ENCODE results near the gene TANGO6.
"Not testable (repeated sequence)": the region's sequence is repeated elsewhere in the genome, so short reads cannot be mapped to it uniquely, and the experiment has no call there.

TANGO6 gene

DNA sequence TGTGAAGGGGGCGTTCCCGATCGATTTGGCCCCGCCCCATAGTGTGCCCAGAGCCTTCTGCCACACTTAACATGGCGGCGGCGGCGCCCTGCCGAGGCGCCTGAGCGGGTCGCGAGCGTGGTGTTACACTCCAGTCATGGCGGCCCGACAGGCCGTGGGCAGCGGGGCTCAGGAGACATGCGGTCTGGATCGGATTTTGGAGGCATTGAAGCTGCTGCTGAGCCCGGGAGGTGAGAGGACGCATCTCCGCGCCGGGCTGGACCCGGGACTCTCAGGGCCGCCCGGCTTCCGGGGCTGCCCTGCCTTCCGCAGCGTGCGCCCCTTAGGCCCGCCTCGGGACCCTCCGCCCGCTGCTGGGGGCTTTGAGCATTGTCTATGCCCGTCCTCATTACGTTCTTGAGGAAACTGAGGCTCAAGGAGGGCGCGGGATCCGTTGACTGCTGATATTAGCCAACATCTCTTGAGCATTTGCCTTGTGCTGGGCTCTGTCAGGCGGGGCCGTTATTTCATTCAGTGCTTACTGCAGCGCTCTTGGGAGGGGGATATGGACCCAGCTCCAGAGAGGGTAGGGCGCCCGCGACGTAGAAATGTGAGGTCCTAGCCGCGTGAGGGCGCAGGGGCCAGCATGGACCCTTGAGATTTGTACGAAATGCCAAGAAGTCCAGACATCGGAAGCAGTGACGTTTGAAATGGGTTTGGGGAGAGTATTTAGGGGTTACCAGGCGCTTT is at the start of gene TANGO6:
TSS of gene TANGO6 (plus strand) at position 50 of the 729 bp plus-strand sequence. CDS start at position 137, 87 bp downstream.
- DNase-seq (ENCODE audit: low read depth) = peak; percentile 72

DNA sequence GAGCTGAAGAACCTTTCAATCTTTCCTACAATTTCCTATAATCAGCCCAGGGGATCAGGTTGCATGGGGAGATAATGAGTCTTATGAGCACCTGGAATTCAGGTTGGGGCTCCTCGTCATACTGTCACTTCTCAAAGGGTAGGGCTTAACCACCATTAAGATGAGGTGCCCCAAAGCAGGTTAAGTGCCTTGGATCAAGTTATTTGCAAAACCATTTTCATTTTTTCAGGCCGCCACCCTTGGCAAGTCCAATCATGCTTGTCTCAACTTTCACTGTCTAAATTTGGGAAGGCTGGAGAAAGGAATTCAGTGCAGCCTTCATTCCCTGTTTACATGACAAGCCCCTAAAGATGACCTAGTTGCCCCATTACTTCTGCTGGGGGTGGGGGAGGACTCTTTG is 44.9 kb upstream of the TANGO6 start:
- DNase-seq (ENCODE audit: low read depth) = no peak

DNA sequence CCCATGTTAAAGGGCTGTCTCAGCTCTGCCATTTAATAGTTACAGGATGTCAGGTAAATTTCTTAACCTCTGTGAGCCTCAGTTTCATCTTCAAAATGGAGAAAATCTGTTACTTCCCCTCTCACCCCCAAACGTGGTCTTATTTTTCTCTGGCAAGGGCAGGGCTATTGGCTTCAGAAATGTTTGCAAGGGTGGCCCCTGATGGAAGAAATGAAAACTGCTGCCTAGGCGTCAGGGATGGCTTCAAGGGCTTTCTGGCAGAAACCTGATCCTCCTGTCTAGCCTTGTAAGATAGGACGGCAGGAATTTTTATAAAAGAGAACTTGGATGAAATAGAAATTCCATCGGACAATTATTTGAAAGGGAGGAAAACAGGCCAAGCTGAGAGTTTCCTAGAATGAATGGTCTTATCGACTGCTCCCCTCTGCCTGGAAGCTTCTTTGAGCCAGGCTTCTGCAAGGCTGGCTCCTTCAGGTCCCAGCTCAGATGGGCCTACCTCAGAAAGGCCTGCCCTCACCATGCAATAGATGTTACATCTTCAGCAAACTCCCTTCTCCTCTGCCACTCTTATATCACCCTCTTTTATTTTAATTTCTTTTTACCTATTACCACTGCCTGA is 43.0 kb upstream of the TANGO6 start:
- DNase-seq (ENCODE audit: low read depth) = peak; percentile 84

DNA sequence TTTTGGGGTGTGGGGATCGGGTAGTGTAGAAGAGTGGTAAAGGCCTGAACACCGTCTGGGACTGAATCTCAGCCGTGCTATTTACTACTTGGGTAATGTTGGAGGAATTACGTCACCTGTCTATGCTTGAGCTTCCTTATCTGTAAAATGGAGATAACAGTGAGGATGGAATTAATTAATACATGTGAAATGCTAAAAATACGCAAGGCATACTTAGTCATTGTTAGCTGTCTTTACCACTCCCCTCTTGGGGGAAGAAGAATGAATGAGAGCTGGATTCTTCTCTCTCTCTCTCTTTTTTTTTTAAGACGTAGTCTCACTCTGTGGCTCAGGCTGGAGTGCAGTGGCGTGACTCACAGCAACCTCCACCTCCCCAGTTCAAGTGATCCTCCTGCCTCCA is 41.1 kb upstream of the TANGO6 start:
- peak; percentile 15 for DNase-seq (ENCODE audit: low read depth)

DNA sequence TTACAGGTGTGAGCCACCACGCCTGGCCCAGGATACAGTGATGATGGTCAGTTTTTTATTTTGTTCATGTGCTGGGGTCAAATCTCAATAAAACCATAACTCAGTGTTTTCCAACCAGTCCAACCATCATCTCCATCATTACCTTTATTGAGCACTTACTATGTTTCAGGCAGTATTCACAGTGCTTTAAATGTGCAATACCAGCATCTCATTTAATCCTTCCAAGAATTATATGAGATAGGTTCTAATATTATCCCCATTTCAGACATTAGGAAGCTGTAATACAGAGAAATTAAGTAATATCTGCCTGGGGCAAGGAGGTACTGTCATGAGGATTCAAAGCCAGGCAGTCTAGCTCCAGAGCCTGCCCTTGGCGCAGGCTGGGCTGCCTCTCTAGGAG is 36.9 kb upstream of the TANGO6 start:
- DNase-seq (ENCODE audit: low read depth) = no peak

DNA sequence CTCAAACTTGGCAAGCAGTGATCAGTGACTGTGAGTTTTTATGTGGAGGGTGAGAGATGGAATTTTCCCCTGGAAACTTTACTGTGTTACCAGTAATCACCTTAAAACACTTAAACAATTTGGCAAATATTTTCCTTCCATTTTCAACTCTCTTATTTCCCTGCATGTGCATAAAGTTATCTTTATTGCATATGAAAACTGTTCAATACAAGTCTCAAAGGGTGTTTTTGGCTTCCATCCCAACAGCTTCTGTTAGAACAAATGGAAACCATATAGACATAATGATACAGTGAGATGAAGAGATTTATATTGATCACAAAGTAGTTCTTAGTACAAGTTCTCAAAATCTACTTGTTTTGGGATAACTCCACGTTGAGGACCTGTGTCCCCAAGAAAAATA is 36.4 kb upstream of the TANGO6 start:
- DNase-seq (ENCODE audit: low read depth) = no peak

DNA sequence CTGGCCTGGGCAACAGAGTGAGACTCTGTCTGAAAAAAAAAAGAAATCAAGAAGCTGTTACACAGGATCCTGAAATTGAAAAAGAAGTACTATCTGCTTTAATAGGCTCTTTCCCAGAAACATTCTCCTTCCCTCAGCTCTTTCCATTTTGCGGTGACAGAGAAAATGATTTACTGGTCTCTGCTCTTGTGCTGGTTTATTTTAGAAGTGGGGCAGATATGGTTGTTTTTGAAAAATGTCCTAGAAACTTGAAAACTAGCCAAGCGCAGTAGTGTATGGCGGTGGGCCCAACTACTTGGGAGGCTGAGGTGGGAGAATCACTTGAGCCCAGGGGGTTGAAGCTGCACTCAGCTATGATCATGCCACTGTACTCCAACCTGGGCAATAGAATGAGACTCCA is 28.8 kb upstream of the TANGO6 start:
- no peak for DNase-seq (ENCODE audit: low read depth)

DNA sequence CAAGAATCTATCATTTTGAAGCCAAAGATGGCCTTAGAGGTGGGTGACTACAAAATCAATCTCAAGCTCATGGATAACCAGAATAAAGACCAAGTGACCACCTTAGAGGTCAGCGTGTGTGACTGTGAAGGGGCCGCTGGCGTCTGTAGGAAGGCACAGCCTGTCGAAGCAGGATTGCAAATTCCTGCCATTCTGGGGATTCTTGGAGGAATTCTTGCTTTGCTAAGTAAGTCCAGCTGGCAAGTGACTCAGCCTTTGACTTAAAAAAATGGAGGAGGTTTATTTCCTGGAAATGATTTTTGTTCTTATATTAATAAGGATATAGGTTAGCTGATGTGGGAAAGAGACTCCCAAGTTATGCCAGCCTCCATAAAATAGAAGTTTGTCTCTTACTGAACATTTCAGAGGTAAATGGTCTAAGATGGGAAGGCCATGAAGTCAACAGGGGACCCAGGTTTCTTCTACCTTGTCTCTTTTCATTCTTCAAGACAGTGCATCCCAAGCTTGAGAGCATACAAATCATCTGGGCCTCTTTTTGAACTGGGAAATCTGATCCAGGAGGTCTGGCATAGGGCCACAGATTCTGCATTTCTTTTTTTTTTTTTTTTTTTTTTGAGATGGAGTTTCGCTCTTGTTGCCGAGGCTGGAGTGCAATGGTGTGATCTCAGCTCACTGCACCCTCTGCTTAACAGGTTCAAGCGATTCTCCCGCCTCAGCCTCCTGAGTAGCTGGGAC is 19.8 kb upstream of the TANGO6 start:
- DNase-seq (ENCODE audit: low read depth) = peak; percentile 81

DNA sequence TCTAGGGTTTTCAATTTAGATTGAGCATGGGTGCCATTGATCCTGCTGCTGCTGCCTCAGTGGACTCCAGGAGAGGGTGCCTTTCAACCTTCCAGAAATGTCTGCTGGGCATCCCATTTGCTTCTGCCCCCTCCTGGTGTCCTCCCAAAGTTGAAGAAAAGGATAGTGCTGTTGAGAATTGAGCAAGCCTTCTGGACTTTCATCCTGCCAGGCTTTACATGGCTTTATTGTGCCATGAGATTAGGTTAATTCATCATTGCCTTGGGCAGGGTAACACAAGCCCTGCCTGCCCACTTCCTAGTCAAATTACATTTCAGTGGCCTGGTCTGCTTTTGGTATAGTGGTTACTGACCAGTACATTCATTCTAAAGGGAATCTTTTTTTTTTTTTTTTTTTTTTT is 17.9 kb upstream of the TANGO6 start:
- DNase-seq (ENCODE audit: low read depth) = no peak

DNA sequence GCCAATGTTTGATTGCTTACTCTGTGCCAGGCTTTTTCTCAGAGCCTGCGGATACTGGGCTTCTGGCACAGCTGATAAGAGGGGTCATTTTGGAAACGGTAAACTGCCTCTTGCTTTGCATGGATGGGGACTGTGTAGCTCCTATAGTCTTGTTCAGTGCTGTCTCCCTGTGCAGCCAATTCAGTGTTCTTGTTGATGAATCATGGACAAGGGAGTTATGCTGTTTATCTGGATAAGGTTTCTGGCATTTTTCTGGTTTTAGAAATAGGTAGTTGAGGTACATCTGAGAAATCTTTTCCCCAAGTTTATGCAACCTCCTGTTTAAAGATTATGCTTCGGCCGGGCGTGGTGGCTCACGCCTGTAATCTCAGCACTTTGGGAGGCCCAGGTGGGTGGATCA is 16.7 kb upstream of the TANGO6 start:
- no peak for DNase-seq (ENCODE audit: low read depth)

DNA sequence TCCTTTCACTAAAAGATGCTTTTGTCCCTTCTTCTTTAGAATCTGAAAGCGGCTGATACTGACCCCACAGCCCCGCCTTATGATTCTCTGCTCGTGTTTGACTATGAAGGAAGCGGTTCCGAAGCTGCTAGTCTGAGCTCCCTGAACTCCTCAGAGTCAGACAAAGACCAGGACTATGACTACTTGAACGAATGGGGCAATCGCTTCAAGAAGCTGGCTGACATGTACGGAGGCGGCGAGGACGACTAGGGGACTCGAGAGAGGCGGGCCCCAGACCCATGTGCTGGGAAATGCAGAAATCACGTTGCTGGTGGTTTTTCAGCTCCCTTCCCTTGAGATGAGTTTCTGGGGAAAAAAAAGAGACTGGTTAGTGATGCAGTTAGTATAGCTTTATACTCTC is 10.1 kb upstream of the TANGO6 start:
- DNase-seq (ENCODE audit: low read depth) = no peak

DNA sequence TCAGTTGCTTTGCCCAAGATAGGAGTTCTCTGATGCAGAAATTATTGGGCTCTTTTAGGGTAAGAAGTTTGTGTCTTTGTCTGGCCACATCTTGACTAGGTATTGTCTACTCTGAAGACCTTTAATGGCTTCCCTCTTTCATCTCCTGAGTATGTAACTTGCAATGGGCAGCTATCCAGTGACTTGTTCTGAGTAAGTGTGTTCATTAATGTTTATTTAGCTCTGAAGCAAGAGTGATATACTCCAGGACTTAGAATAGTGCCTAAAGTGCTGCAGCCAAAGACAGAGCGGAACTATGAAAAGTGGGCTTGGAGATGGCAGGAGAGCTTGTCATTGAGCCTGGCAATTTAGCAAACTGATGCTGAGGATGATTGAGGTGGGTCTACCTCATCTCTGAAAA is 8.8 kb upstream of the TANGO6 start:
- DNase-seq (ENCODE audit: low read depth) = no peak

DNA sequence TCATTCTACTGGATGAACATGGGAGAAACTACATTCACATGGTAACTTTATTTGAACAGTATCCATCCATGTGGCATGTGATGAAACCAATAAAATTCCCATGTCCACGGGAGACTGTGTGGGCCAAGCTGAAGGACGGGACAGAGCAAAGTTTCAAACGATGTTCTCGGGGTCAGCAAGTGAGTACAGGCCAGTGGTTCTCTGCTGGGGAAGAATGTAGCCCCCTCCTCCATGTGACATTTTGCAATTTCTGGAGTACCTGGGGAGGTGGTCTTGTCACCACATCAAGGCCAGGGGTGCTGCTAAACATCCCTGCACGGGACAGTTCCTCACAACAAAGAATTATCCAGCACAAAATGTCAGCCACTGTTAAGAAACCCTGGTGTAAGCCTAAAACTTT is 7.4 kb upstream of the TANGO6 start:
- no peak for DNase-seq (ENCODE audit: low read depth)

DNA sequence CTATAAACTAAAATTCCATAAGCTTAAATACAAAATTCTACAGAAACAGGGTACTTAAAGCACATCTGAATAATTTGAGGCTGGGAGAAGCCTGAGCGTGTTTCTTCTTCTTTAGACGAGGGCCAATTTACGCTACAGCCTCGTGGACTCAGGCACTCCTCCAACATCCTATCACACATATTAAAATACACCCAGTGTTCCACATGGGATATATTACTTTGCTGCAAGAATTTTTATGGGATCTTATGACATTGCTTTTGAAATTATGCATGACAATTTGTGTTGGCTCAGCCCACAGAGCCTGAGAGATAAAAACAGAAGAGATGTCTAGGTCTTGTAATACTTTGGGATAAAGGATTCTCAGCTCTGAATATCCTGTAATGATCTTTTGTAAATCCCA is 3.5 kb upstream of the TANGO6 start:
- peak; percentile 9 for DNase-seq (ENCODE audit: low read depth)

DNA sequence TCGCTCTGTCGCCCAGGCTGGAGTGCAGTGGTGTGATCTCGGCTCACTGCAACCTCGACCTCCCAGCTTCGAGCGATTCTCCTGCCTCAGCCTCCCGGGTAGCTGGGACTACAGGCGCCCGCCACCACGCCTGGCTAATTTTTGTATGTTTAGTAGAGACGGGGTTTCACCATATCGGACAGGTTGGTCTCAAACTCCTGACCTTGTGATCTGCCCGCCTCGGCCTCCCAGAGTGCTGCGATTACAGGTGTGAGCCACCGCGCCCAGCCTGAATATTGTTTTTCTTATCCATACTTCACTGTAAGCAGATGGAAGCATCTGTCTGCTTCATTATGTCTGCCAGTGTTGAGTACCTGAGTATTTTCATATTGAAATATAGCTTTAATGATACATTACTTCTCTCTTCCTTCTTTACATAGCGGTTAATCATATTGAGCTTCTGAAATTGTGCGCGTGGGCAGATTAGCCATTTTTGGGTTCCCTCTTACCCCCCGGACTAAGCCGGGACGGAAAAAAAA is 308 bp upstream of the TANGO6 start:
- DNase-seq (ENCODE audit: low read depth) = not testable (repeated sequence)

DNA sequence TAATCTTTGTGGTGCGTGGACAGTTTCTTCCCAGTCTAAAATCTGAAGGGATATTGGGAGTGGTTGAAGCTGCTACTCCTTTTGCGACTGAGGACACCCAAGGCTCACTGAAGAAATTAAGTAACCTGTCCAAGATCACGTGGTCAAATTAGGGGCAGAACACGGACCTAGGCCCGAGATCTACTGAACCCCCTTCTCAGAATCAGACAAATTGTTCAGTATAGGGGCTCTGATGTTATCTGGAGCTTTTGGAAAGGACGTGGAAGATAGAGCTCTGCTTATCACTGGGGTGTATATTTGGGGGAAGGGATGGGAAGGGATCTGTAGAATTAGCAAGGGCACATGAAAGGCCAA is 857 bp downstream of the TANGO6 start:
- DNase-seq (ENCODE audit: low read depth) = no peak

DNA sequence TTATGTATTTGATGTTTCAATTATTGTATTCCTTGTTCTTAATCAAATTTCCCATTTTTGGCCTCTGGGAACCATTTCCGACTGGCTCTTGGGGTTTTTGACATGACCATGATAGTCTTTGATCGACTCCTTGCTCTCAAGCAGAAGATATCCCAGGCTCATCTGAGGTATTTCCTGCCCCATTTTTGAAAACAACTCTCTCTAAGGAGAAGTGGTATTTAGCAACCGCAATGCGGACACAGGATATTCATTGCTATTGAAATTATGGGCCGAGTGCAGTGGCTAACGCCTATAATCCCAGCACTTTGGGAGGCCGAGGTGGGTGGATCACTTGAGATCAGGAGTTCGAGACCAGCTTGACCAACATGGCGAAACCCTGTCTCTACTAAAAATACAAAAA is 5.5 kb downstream of the TANGO6 start:
- no peak for DNase-seq (ENCODE audit: low read depth)

DNA sequence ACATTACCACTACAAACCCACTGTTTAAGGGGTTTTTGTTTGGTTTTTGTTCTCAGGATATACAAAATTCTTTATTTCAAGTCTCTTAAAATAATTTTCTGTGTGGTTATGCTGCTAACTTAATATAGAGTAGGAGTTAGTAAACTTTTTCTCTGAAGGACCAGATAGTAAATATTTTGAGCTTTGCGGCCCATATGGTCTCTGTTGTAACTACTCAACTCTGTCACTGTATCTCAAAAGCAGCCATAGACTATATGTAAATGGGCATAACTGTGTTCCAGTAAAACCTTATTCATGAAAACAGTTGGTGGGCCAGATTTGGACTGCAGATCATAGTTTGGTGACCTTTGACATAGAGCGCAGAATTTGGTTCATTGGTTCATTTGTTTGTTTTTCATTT is 7.2 kb downstream of the TANGO6 start:
- DNase-seq (ENCODE audit: low read depth) = no peak

DNA sequence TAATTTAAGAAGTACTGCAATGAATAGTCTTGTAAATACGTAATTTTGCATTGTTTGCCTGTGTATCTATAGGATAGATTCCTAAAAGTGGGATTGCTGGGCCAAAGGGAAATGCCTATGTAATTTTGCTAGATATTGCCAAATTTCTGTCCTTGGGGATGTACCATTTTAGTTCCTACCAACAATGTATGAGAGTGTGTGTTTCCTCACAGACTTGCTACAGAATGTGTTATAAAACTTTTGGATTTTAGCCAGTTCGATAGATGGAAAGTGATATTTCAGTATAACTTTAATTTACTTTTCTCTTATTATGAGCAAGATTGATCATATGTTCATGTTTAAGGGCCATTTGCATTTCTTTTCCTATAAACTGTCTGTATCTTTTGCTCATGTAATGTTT is 8.3 kb downstream of the TANGO6 start:
- peak; percentile 6 for DNase-seq (ENCODE audit: low read depth)

DNA sequence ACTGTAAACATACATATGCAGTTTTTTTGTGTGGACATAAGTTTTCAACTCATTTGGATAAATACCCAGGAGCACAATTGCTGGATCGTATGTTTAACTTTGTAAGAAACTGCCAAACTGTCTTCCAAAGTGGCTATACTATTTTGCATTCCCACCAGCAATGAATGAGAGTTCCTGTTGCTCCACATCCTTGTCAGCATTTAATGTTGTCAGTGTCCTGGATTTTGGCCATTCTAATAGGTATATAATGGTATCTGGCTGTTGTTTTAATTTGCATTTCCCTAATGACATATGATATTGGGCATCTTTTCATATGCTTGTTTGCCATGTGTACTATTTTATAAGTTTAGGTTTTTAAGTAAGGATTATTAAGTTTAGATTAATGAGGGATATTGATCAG is 14.1 kb downstream of the TANGO6 start:
- DNase-seq (ENCODE audit: low read depth) = no peak

DNA sequence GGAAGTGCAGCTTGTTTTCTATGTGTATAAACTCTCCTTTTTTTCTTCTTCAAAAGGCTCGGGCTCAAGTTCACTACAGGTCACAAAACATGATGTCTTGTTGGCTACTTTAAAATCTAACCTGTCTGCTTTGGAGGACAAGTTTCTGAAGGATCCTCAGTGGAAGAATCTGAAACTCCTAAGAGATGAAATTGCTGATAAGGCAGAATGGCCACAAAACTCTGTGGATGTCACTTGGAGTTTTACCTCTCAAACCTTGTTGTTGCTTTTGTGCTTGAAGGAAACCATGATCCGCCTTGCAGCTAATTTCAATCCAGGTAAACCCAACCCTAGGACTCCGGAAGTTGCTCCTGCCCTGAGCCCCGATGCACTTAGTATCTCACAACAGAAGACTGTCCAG is 16.5 kb downstream of the TANGO6 start:
- no peak for DNase-seq (ENCODE audit: low read depth)

DNA sequence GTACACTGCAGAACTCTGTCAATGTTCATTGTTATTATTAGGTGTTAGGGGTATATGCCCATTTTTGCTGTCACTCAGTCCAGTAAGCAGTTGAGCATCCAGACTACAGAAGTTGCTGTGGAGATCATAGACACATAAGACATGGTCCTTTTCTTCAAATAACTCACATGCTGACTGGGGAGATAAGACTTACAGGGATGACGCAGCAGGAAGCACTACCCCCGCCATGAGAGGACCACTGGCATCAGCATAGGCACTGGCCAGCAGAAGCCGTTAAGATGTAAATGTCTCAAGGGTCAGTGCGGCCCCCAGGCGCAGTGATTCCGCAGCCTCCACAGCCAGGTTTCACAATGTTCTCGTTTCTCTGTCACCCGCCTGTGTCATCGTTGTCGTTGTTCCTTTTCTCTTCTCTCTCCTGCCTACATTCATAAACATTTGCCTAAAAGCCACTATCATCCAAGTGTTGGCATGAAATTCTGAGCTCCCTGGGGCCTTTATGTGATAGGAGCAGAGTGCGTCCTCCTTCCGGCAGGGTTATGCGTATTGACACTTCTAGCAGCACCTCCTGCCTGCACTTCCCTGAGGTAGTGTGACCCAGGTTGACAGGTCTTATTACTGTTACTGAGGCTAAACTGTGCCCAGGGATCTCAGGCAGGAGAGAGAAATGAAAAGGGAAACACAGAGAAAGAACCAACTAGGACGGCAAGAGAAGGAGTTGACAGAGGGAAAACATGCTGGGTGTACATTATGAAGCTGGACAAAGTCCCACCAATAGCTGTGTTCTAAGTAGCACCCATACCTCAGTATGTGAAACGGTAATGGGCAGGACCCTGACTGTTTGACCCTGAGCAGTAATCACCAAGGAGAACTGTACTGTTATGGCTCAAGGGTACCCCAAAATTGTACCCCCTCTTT is 17.9 kb downstream of the TANGO6 start:
- DNase-seq (ENCODE audit: low read depth) = no peak

Measured in fibroblast of gingiva (primary cell).